ENCODE measurements around the gene YDJC. TPM values are rescaled to one million over a fixed set of nuclear protein-coding genes. Genes with fewer than 3 reads are reported as not detected.
"Not testable (repeated sequence)": the region's sequence is repeated elsewhere in the genome, so short reads cannot be mapped to it uniquely, and the experiment has no call there.

The YDJC gene
- total RNA-seq, 1 experiment from 2014 or later = 25.7 TPM

GRCh38 chr22:21611210-21611977 is 18.4 kb downstream of the YDJC start:
- no peak overlapping the region for H3K4me2 ChIP-seq
- no peaks in the 10 kb centered on the region for H3F3A ChIP-seq (ENCODE audit: insufficient read depth, low read depth)
- ChIA-PET CTCF (no interaction called here), POLR2A (ENCODE audit: unreplicated experiment) (no interaction called here)
- no peaks in the 10 kb centered on the region for H3K36me3 ChIP-seq (ENCODE audit: low read depth)
- no peak for TF ChIP-seq EZH2 (IDR thresholded peaks at IDR 0.05; ENCODE audit: low read depth)
- no peak for TF ChIP-seq CTCF (conservative IDR thresholded peaks at IDR 0.05)
- no peaks in the 10 kb centered on the region for H3K9me3 ChIP-seq (ENCODE audit: insufficient read depth, low read depth)
- BruUV-seq (replicated peaks) = no TSS peak
- no peak for DNase-seq
- H3K79me2 ChIP-seq (ENCODE audit: low read depth) = peaks cover 30% of the 10 kb centered on the region; the same call in 1 of the 2 replicates
- H3K4me3 ChIP-seq = no peak overlapping the region
- no peak overlapping the region for H3K27ac ChIP-seq
- intact Hi-C loops (cut with micrococcal nuclease; ENCODE audit: unreplicated experiment) = no loop called here
- H2AFZ ChIP-seq = no peak overlapping the region
- H3K27me3 ChIP-seq (ENCODE audit: insufficient read depth, low read depth) = no peaks in the 10 kb centered on the region
- H3K4me1 ChIP-seq (replicated peaks; ENCODE audit: insufficient read depth) = no peaks in the 10 kb centered on the region
- H4K20me1 ChIP-seq (ENCODE audit: insufficient read depth) = peaks cover 17% of the 10 kb centered on the region
- no peaks in the 10 kb centered on the region for H3K9me2 ChIP-seq (ENCODE audit: insufficient read depth)

GRCh38 chr22:21609556-21610157 is 20.2 kb downstream of the YDJC start:
- H2AFZ ChIP-seq; CTCF ChIA-PET; H3K4me2 ChIP-seq; H3K9me3 ChIP-seq (ENCODE audit: insufficient read depth, low read depth); H3F3A ChIP-seq (ENCODE audit: insufficient read depth, low read depth); H3K4me3 ChIP-seq; BruUV-seq (replicated peaks); intact Hi-C loops (cut with micrococcal nuclease; ENCODE audit: unreplicated experiment); H3K27me3 ChIP-seq (ENCODE audit: insufficient read depth, low read depth); H3K27ac ChIP-seq; H3K36me3 ChIP-seq (ENCODE audit: low read depth); H3K4me1 ChIP-seq (replicated peaks; ENCODE audit: insufficient read depth); DNase-seq; H3K9me2 ChIP-seq (ENCODE audit: insufficient read depth): not testable (repeated sequence)
- peaks cover 17% of the 10 kb centered on the region for H4K20me1 ChIP-seq (ENCODE audit: insufficient read depth)
- peaks cover 37% of the 10 kb centered on the region for H3K79me2 ChIP-seq (ENCODE audit: low read depth)
- POLR2A ChIA-PET (ENCODE audit: unreplicated experiment) = interaction anchor here (0.6 kb wide), 1 partner anchor 63 kb away, joined by 6 read pairs; no protein-coding TSS in a partner anchor

- H3K9me2 ChIP-seq (ENCODE audit: insufficient read depth) = no peaks in the 10 kb centered on the region
- no peak overlapping the region for H3K4me2 ChIP-seq
- peaks cover 51% of the 10 kb centered on the region for H3K79me2 ChIP-seq (ENCODE audit: low read depth)
- no peak for DNase-seq
- TF ChIP-seq CTCF (conservative IDR thresholded peaks at IDR 0.05) (no peak), EZH2 (IDR thresholded peaks at IDR 0.05; ENCODE audit: low read depth) (no peak)
- H3F3A ChIP-seq (ENCODE audit: insufficient read depth, low read depth) = no peaks in the 10 kb centered on the region
- no peak overlapping the region for H2AFZ ChIP-seq
- no peaks in the 10 kb centered on the region for H3K9me3 ChIP-seq (ENCODE audit: insufficient read depth, low read depth)
- BruUV-seq (replicated peaks) = no TSS peak
- no peaks in the 10 kb centered on the region for H3K27me3 ChIP-seq (ENCODE audit: insufficient read depth, low read depth)
- H3K4me1 ChIP-seq (replicated peaks; ENCODE audit: insufficient read depth) = no peaks in the 10 kb centered on the region
- H3K36me3 ChIP-seq (ENCODE audit: low read depth) = no peaks in the 10 kb centered on the region
- no peak overlapping the region for H3K4me3 ChIP-seq
- no peak overlapping the region for H3K27ac ChIP-seq
- intact Hi-C loops (cut with micrococcal nuclease; ENCODE audit: unreplicated experiment) = no loop called here
- H4K20me1 ChIP-seq (ENCODE audit: insufficient read depth) = peaks cover 19% of the 10 kb centered on the region
- ChIA-PET CTCF (interaction anchor here (1.2 kb wide), 1 partner anchor 22 kb away, joined by 3 read pairs; no protein-coding TSS in a partner anchor), POLR2A (ENCODE audit: unreplicated experiment) (no interaction called here)
Observed at GRCh38 chr22:21606775-21607174, 23.0 kb downstream of the YDJC start.
